GM15510 (cell line): ENCODE measurements around the gene ZNF467.

Source experiments
- POLR2A ChIP-seq: IDR thresholded peaks from 3 replicates; pipeline ENCODE4 v1.6.1; 2011; ENCODE audit warnings: borderline replicate concordance; ENCODE audit not compliant: insufficient read length; ENCODE audit errors: extremely low read depth

Gene ZNF467, protein sequence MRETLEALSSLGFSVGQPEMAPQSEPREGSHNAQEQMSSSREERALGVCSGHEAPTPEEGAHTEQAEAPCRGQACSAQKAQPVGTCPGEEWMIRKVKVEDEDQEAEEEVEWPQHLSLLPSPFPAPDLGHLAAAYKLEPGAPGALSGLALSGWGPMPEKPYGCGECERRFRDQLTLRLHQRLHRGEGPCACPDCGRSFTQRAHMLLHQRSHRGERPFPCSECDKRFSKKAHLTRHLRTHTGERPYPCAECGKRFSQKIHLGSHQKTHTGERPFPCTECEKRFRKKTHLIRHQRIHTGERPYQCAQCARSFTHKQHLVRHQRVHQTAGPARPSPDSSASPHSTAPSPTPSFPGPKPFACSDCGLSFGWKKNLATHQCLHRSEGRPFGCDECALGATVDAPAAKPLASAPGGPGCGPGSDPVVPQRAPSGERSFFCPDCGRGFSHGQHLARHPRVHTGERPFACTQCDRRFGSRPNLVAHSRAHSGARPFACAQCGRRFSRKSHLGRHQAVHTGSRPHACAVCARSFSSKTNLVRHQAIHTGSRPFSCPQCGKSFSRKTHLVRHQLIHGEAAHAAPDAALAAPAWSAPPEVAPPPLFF

DNA sequence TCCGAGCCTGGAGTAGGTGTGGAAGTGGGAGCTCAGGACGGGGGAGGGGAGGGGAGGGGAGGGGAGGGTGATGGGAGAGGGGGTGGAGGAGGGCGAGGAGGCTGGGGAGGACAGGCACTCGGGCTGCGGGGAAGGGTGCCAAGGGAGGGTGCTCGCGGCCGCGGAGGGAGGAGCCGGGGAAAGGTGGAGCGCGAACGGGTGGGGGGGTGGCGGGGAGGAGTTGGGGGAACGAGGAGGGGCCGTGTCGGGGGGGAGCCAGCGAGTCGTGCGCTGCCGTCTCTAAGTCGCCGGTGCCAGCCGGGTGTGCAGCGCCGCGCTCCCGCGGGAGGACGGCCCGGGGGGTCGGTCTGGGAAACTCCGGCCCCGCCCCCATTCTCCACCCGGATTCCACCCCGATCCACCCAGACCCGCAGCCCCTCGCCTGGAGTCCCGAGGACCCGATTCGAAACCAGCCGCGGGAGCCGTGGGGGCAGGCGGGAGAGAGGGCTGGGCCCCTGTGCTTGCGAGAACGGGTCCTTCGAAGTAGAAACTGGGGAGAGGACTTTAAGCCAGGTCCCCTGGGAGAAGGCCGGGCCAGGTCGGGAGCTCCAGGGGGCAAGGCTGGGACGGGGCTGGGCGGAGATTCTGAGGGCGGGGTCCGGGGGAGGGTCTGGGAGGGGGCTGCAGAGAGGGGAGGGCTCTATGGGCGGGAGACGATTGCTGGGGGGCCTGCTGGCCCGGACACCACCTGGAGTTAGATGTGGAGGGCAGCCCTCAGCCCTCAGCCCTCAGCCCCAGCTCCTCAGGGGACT lies at the start of gene ZNF467:
Gene ZNF467 (minus strand): TSS at position 143 of the 791 bp plus-strand sequence. CDS start 2,556 bp downstream, outside the sequence.
- no peak for TF ChIP-seq POLR2A

- no peak for TF ChIP-seq POLR2A
Measured at GRCh38 chr7:149822353-149822943, 49.1 kb upstream of the ZNF467 start.

GRCh38 chr7:149821191-149822148 lies 48.1 kb upstream of the ZNF467 start:
- TF ChIP-seq POLR2A, result no peak

- no peak for TF ChIP-seq POLR2A
Measured at GRCh38 chr7:149820622-149821190, 47.3 kb upstream of the ZNF467 start.

GRCh38 chr7:149819961-149820340 lies 46.6 kb upstream of the ZNF467 start:
- no peak for TF ChIP-seq POLR2A

- TF ChIP-seq POLR2A, result no peak
Measured at GRCh38 chr7:149819141-149819960, 46.0 kb upstream of the ZNF467 start.

DNA sequence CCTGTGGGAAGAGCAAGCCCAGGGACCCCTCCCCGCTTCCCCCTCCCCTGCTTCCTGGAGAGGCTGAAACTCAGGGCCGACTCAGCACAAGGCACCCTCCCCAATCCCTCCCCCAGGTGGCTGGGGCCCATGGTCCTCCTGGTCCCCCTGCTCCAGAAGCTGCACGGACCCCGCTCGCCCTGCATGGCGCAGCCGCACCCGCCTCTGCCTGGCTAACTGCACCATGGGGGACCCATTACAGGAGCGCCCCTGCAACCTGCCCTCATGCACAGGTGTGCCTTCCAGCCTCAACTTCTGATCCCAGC lies 45.1 kb upstream of the ZNF467 start:
- no peak for TF ChIP-seq POLR2A

GRCh38 chr7:149817836-149818535 lies 44.6 kb upstream of the ZNF467 start:
- TF ChIP-seq POLR2A, result no peak

GRCh38 chr7:149817301-149817771 lies 43.9 kb upstream of the ZNF467 start:
- no peak for TF ChIP-seq POLR2A

DNA sequence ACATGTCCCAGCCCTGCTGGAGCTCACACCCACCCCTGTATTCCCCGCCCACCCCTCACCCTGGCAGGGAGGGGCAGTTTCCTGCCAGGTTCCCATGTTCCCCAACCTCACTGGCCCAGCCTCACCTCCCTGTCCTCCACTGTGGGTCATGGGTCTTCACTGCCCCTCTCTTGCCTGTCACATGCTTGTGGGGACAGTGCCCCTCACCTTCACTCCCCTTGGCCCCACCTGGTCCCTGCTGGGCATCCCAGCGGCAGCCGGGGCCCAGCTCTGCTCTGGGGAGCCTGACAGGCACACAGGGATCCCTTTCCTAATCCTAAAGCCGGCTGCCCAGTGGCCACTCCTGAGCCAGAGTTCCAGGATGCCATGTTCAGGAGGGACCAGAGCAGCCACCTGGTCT lies 43.4 kb upstream of the ZNF467 start:
- no peak for TF ChIP-seq POLR2A

DNA sequence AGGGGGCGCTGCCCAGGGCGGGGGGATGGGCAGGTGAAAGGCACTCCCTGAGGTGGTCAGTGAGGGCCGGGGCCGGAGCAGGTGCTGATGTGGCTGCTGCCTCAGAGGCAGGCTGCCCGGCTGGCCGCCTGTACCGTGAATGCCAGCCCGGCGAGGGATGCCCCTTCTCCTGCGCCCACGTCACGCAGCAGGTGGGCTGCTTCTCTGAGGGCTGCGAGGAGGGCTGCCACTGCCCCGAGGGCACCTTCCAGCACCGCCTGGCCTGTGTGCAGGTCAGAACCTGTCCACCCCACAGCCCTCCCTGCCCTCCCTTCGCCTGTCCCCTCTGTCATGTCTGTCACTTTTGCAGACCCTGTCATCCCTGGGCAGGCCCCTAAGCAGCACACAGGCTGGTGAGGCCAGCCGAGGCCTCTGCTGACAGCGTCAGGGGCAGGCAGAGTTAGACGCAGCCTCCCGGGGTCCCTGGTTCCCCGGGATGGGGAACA lies 42.9 kb upstream of the ZNF467 start:
- TF ChIP-seq POLR2A, result no peak

GRCh38 chr7:149815661-149816266 lies 42.4 kb upstream of the ZNF467 start:
- no peak for TF ChIP-seq POLR2A
